Activated CD4-positive, alpha-beta T cell treated with anti-CD3 and anti-CD28 coated beads for 48 hours (primary cell): ENCODE data around the gene RBM41.

Experiments used
- DNase-seq: peaks from one replicate; pipeline ENCODE4 v3.0.0-alpha.2; 2020

Gene RBM41

GRCh38 chrX:107025545-107025944 lies 93.1 kb downstream of the RBM41 start:
- no peak for DNase-seq

GRCh38 chrX:107014936-107015335 lies 103.7 kb downstream of the RBM41 start:
- DNase-seq = no peak
